Measurements from ENCODE around the gene CCDC81. TPM values are rescaled to one million over a fixed set of nuclear protein-coding genes. Genes with fewer than 3 reads are reported as not detected.

Gene CCDC81
- total and polyA plus RNA-seq, 9 of the 15 experiments (the other 6 are each of a cell fraction or from before 2014, with no cell fraction given) = 0.16 to 1.0 (median 0.41) TPM

DNA sequence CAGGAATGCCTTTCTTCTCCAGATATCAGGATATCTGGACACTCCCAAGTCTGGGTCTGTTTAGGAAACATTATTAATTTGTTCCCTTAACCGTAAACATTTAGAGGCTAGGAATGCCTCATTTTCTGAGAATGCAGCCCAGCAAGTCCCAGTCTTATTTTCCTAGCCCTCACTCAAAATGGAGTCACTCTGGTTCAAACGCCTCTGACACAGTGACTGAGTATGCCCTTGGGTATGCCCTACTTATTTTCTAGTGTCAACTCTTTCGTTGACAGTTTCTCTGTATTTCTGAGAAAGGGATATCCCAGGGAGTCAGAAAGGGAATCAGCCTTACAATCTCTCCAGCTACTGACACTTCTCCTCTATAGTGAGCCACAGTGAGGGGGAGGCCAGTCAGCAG is 16.0 kb upstream of the CCDC81 start (continued):
- TF ChIP-seq HIVEP1 (CRISPR knock-in tag; IDR thresholded peaks at IDR 0.05) = 0 out of 2 replicates have a peak, but pooled peaks have one; percentile 7
- peak; percentile 54; the same call in 1 of the 2 replicates for TF ChIP-seq ZNF311 (CRISPR knock-in tag; IDR thresholded peaks at IDR 0.05)
- no peak for TF ChIP-seq NEUROD1 (IDR thresholded peaks at IDR 0.05; ENCODE audit: borderline replicate concordance, low read depth, low read length, partially characterized antibody)
- no peak for TF ChIP-seq ZNF316 (IDR thresholded peaks at IDR 0.05)
- 0 out of 2 replicates have a peak, but pooled peaks have one; percentile 61 for TF ChIP-seq PTTG1 (tag; IDR thresholded peaks at IDR 0.05; ENCODE audit: low read depth)
- TF ChIP-seq TCF3 (CRISPR knock-in tag; IDR thresholded peaks at IDR 0.05) = no peak
- TF ChIP-seq ZNF384 (IDR thresholded peaks at IDR 0.05; ENCODE audit: low read depth, low read length) = no peak
- TF ChIP-seq, protein P1, sequence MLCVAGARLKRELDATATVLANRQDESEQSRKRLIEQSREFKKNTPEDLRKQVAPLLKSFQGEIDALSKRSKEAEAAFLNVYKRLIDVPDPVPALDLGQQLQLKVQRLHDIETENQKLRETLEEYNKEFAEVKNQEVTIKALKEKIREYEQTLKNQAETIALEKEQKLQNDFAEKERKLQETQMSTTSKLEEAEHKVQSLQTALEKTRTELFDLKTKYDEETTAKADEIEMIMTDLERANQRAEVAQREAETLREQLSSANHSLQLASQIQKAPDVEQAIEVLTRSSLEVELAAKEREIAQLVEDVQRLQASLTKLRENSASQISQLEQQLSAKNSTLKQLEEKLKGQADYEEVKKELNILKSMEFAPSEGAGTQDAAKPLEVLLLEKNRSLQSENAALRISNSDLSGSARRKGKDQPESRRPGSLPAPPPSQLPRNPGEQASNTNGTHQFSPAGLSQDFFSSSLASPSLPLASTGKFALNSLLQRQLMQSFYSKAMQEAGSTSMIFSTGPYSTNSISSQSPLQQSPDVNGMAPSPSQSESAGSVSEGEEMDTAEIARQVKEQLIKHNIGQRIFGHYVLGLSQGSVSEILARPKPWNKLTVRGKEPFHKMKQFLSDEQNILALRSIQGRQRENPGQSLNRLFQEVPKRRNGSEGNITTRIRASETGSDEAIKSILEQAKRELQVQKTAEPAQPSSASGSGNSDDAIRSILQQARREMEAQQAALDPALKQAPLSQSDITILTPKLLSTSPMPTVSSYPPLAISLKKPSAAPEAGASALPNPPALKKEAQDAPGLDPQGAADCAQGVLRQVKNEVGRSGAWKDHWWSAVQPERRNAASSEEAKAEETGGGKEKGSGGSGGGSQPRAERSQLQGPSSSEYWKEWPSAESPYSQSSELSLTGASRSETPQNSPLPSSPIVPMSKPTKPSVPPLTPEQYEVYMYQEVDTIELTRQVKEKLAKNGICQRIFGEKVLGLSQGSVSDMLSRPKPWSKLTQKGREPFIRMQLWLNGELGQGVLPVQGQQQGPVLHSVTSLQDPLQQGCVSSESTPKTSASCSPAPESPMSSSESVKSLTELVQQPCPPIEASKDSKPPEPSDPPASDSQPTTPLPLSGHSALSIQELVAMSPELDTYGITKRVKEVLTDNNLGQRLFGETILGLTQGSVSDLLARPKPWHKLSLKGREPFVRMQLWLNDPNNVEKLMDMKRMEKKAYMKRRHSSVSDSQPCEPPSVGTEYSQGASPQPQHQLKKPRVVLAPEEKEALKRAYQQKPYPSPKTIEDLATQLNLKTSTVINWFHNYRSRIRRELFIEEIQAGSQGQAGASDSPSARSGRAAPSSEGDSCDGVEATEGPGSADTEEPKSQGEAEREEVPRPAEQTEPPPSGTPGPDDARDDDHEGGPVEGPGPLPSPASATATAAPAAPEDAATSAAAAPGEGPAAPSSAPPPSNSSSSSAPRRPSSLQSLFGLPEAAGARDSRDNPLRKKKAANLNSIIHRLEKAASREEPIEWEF (CRISPR knock-in tag; IDR thresholded peaks at IDR 0.05) = peak; percentile 29; the same call in 1 of the 2 replicates
- TF ChIP-seq ZNF668 (CRISPR knock-in tag; IDR thresholded peaks at IDR 0.05) = 0 out of 2 replicates have a peak, but pooled peaks have one; percentile 41
- TF ChIP-seq POLR2G (IDR thresholded peaks at IDR 0.05; ENCODE audit: low read depth, low read length) = no peak
- no peak for TF ChIP-seq CEBPZ (IDR thresholded peaks at IDR 0.05; ENCODE audit: borderline replicate concordance, low read depth, low read length)
